Dendritic cell treated with granulocyte-macrophage colony-stimulating factor and Interleukin-4, amounts not matched to agents 40 ng/mL and 50 ng/mL, for 4 days (primary cell): ENCODE data around the gene NPB.

Experiments
- H3K27ac Mint-ChIP-seq: one replicate; pipeline ENCODE4 v1.8.0; 2022; ENCODE audit warnings: mild to moderate bottlenecking, mixed read lengths
- H3K27me3 Mint-ChIP-seq: one replicate; pipeline ENCODE4 v1.8.0; 2022; ENCODE audit warnings: mild to moderate bottlenecking, mixed read lengths
- H3K36me3 Mint-ChIP-seq: one replicate; pipeline ENCODE4 v1.8.0; 2022; ENCODE audit warnings: low read depth, mixed read lengths
- H3K4me1 Mint-ChIP-seq: one replicate; pipeline ENCODE4 v1.8.0; 2022; ENCODE audit warnings: low read depth, mixed read lengths
- H3K4me3 Mint-ChIP-seq: one replicate; pipeline ENCODE4 v1.8.0; 2022; ENCODE audit warnings: mild to moderate bottlenecking, moderate library complexity, mixed read lengths
- H3K9me3 Mint-ChIP-seq: one replicate; pipeline ENCODE4 v1.8.0; 2022; ENCODE audit warnings: mixed read lengths
- intact Hi-C: fragments of 100-400 bp; cut with micrococcal nuclease; formaldehyde crosslinking; loops from one replicate; pipeline ENCODE4 v1.15.0; 2022

NPB gene

GRCh38 chr17:81866440-81867169 lies 35.4 kb upstream of the NPB start:
- H3K27ac Mint-ChIP-seq = peak overlapping the region; percentile 38
- intact Hi-C loops = loop anchor here (10.0 kb wide), 1 partner anchor 58 kb away; the partner anchor contains the start of gene MAFG
- H3K4me3 Mint-ChIP-seq = no peak overlapping the region
- peaks cover 59% of the 10 kb centered on the region for H3K4me1 Mint-ChIP-seq
- H3K36me3 Mint-ChIP-seq = peaks cover 88% of the 10 kb centered on the region
- H3K9me3 Mint-ChIP-seq = no peaks in the 10 kb centered on the region
- no peaks in the 10 kb centered on the region for H3K27me3 Mint-ChIP-seq

GRCh38 chr17:81867170-81867990 lies 34.7 kb upstream of the NPB start:
- Mint-ChIP-seq H3K4me1 (peaks cover 64% of the 10 kb centered on the region), H3K27me3 (no peaks in the 10 kb centered on the region), H3K36me3 (peaks cover 92% of the 10 kb centered on the region), H3K9me3 (no peaks in the 10 kb centered on the region), H3K4me3 (peak overlapping the region; percentile 9), H3K27ac (peak overlapping the region; percentile 38)
- intact Hi-C loops = loop anchor here (10.0 kb wide), 1 partner anchor 57 kb away; the partner anchor contains the start of gene MAFG

- Mint-ChIP-seq H3K27ac (peak overlapping the region; percentile 38), H3K9me3 (no peaks in the 10 kb centered on the region), H3K4me1 (peaks cover 64% of the 10 kb centered on the region), H3K36me3 (peaks cover 85% of the 10 kb centered on the region), H3K27me3 (no peaks in the 10 kb centered on the region), H3K4me3 (peak overlapping the region; percentile 48)
- intact Hi-C loops = loop anchor here (10.0 kb wide), 1 partner anchor 57 kb away; the partner anchor contains the start of gene MAFG
Measured at GRCh38 chr17:81867991-81868673, 33.9 kb upstream of the NPB start.

GRCh38 chr17:81868674-81869220 lies 33.3 kb upstream of the NPB start:
- Mint-ChIP-seq H3K4me1 (peaks cover 60% of the 10 kb centered on the region), H3K27ac (peak overlapping the region; percentile 83), H3K27me3 (no peaks in the 10 kb centered on the region), H3K9me3 (no peaks in the 10 kb centered on the region), H3K4me3 (peak overlapping the region; percentile 83), H3K36me3 (peaks cover 79% of the 10 kb centered on the region)
- intact Hi-C loops = loop anchor here (10.0 kb wide), 1 partner anchor 56 kb away; the partner anchor contains the start of gene MAFG

GRCh38 chr17:81869221-81870130 lies 32.6 kb upstream of the NPB start:
- Mint-ChIP-seq H3K4me3 (peak overlapping the region; percentile 83), H3K36me3 (peaks cover 72% of the 10 kb centered on the region), H3K27me3 (no peaks in the 10 kb centered on the region), H3K9me3 (no peaks in the 10 kb centered on the region), H3K4me1 (peaks cover 53% of the 10 kb centered on the region), H3K27ac (peak overlapping the region; percentile 83)
- intact Hi-C loops = loop anchor here (10.0 kb wide), 1 partner anchor 55 kb away; the partner anchor contains the start of gene MAFG

- peak overlapping the region; percentile 83 for H3K4me3 Mint-ChIP-seq
- peaks cover 63% of the 10 kb centered on the region for H3K36me3 Mint-ChIP-seq
- no peaks in the 10 kb centered on the region for H3K27me3 Mint-ChIP-seq
- peak overlapping the region; percentile 83 for H3K27ac Mint-ChIP-seq
- peaks cover 52% of the 10 kb centered on the region for H3K4me1 Mint-ChIP-seq
- no peaks in the 10 kb centered on the region for H3K9me3 Mint-ChIP-seq
- intact Hi-C loops = no loop called here
Measured at GRCh38 chr17:81870131-81870980, 31.7 kb upstream of the NPB start.

GRCh38 chr17:81870981-81871386 lies 31.1 kb upstream of the NPB start, which contains the start of gene ARHGDIA:
Gene ARHGDIA (minus strand): TSS chr17:81871337. CDS start chr17:81869930, 1,407 bp downstream.
- H3K4me1 Mint-ChIP-seq = peaks cover 52% of the 10 kb centered on the region
- intact Hi-C loops = loop anchor here (1.0 kb wide), 2 partner anchors 10 to 20 kb away; partner anchors contain the start of genes ALYREF and ANAPC11
- peaks cover 57% of the 10 kb centered on the region for H3K36me3 Mint-ChIP-seq
- no peaks in the 10 kb centered on the region for H3K9me3 Mint-ChIP-seq
- no peaks in the 10 kb centered on the region for H3K27me3 Mint-ChIP-seq
- H3K27ac Mint-ChIP-seq = peak within 1 kb of the TSS; percentile 95
- peak within 1 kb of the TSS; percentile 83 for H3K4me3 Mint-ChIP-seq

- H3K4me1 Mint-ChIP-seq = peaks cover 50% of the 10 kb centered on the region
- peak overlapping the region; percentile 81 for H3K4me3 Mint-ChIP-seq
- no peaks in the 10 kb centered on the region for H3K9me3 Mint-ChIP-seq
- H3K36me3 Mint-ChIP-seq = peaks cover 51% of the 10 kb centered on the region
- H3K27me3 Mint-ChIP-seq = no peaks in the 10 kb centered on the region
- peak overlapping the region; percentile 95 for H3K27ac Mint-ChIP-seq
- intact Hi-C loops = loop anchor here (1.0 kb wide), 2 partner anchors 10 to 20 kb away; partner anchors contain the start of genes ALYREF and ANAPC11
Measured at GRCh38 chr17:81871387-81872230, 30.4 kb upstream of the NPB start.

- intact Hi-C loops = no loop called here
- H3K27ac Mint-ChIP-seq = no peak overlapping the region
Measured at GRCh38 chr17:81877569-81877968, 24.5 kb upstream of the NPB start.

GRCh38 chr17:81878294-81878693 lies 23.7 kb upstream of the NPB start:
- Mint-ChIP-seq H3K4me3 (no peak overlapping the region), H3K27ac (no peak overlapping the region), H3K36me3 (peaks cover 65% of the 10 kb centered on the region), H3K9me3 (no peaks in the 10 kb centered on the region), H3K4me1 (peaks cover under 1% of the 10 kb centered on the region), H3K27me3 (no peaks in the 10 kb centered on the region)
- intact Hi-C loops = no loop called here

More at GRCh38 chr17:81877569-81877968, 24.5 kb upstream of the NPB start:
- Mint-ChIP-seq H3K4me1 (peaks cover 8% of the 10 kb centered on the region), H3K27me3 (no peaks in the 10 kb centered on the region), H3K4me3 (no peak overlapping the region), H3K9me3 (no peaks in the 10 kb centered on the region), H3K36me3 (peaks cover 59% of the 10 kb centered on the region)

GRCh38 chr17:81879121-81879520 lies 22.9 kb upstream of the NPB start:
- Mint-ChIP-seq H3K9me3 (no peaks in the 10 kb centered on the region), H3K4me1 (no peaks in the 10 kb centered on the region), H3K27me3 (no peaks in the 10 kb centered on the region), H3K4me3 (no peak overlapping the region), H3K27ac (peak overlapping the region; percentile 14), H3K36me3 (peaks cover 73% of the 10 kb centered on the region)
- intact Hi-C loops = no loop called here
